HepG2 (cell line): ENCODE data around the gene DPM2. TPM values are rescaled to one million over a fixed set of nuclear protein-coding genes. Genes with fewer than 3 reads are reported as not detected.

Source experiments
- BHLHE40 ChIP-seq: IDR thresholded peaks from 2 replicates; pipeline ENCODE4 v1.6.1; 2011; ENCODE audit warnings: low read length, improper control_type of control experiment
- BRCA1 ChIP-seq: sonication (generic); formaldehyde crosslinking; IDR thresholded peaks from 2 replicates; pipeline ENCODE4 v1.4.0; 2020; ENCODE audit warnings: missing genetic modification reagents
- CENPT ChIP-seq: sonication (generic); formaldehyde crosslinking; IDR thresholded peaks from 2 replicates; pipeline ENCODE4 v1.8.0; 2022; ENCODE audit warnings: low read depth, mild to moderate bottlenecking, moderate library complexity, missing genetic modification reagents
- ETV6 ChIP-seq: sonication (generic); formaldehyde crosslinking; conservative IDR thresholded peaks from 2 replicates; pipeline ENCODE4 v1.4.0; 2020; ENCODE audit warnings: missing genetic modification reagents
- GATA4 ChIP-seq: sonication (generic); IDR thresholded peaks from 2 replicates; pipeline ENCODE4 v1.6.1; 2016; ENCODE audit warnings: antibody characterized with exemption, low read depth, borderline replicate concordance
- POLR2AphosphoS5 ChIP-seq: IDR thresholded peaks from 2 replicates; pipeline ENCODE4 v1.6.1; 2012; ENCODE audit warnings: low read depth, low read length
- SAP130 ChIP-seq: IDR thresholded peaks from 2 replicates; pipeline ENCODE4 v1.6.1; 2016; ENCODE audit warnings: low read depth
- SNAI1 ChIP-seq: sonication (generic); formaldehyde crosslinking; IDR thresholded peaks from 2 replicates; pipeline ENCODE4 v1.5.0; 2020; ENCODE audit warnings: mild to moderate bottlenecking, missing genetic modification reagents, borderline replicate concordance
- SP140L ChIP-seq: sonication (generic); formaldehyde crosslinking; IDR thresholded peaks from 2 replicates; pipeline ENCODE4 v1.4.0; 2020; ENCODE audit warnings: missing genetic modification reagents, borderline replicate concordance
- TARDBP ChIP-seq: sonication (generic); formaldehyde crosslinking; IDR thresholded peaks from 2 replicates; pipeline ENCODE4 v1.8.0; 2022; ENCODE audit warnings: mild to moderate bottlenecking, missing genetic modification reagents
- THAP11 ChIP-seq: IDR thresholded peaks from 2 replicates; pipeline ENCODE4 v1.6.1; 2016; ENCODE audit warnings: missing biosample characterization, missing genetic modification reagents
- YEATS4 ChIP-seq: sonication (generic); formaldehyde crosslinking; IDR thresholded peaks from 2 replicates; pipeline ENCODE4 v1.4.0; 2020; ENCODE audit warnings: missing genetic modification reagents, borderline replicate concordance
- ZNF350 ChIP-seq: sonication (generic); formaldehyde crosslinking; IDR thresholded peaks from 2 replicates; pipeline ENCODE4 v1.4.0; 2020; ENCODE audit warnings: mild to moderate bottlenecking, low read depth, missing genetic modification reagents, borderline replicate concordance
- ZNF563 ChIP-seq: sonication (generic); formaldehyde crosslinking; IDR thresholded peaks from 2 replicates; pipeline ENCODE4 v1.8.0; 2022; ENCODE audit warnings: mild to moderate bottlenecking, moderate library complexity, missing genetic modification reagents
- ZNF746 ChIP-seq: sonication (generic); formaldehyde crosslinking; IDR thresholded peaks from 2 replicates; pipeline ENCODE4 v1.8.0; 2022; ENCODE audit warnings: mild to moderate bottlenecking, missing genetic modification reagents
- ZNF788 ChIP-seq: sonication (generic); formaldehyde crosslinking; IDR thresholded peaks from 2 replicates; pipeline ENCODE4 v1.5.0; 2020; ENCODE audit warnings: mild to moderate bottlenecking, missing genetic modification reagents, borderline replicate concordance
- ZNF878 ChIP-seq: sonication (generic); formaldehyde crosslinking; IDR thresholded peaks from 2 replicates; pipeline ENCODE4 v1.8.1; 2023; ENCODE audit warnings: mild to moderate bottlenecking, missing genetic modification reagents, moderate library complexity
- polyA plus RNA-seq, 8 experiments: library from polyadenylated mRNA; depleted of rRNA in 3 of 8; stranded (reverse) in 7 of 8; unstranded in 1 of 8; fragments of >200 nt; fragmentation: Illumina TruSeq in 4 of 8; extraction: Trizol in 4 of 8; gene quantifications; 2 replicates each; pipeline versions ENCODE4 v1.2.1 to v1.2.3, GENCODE V29; 2011 to 2016; ENCODE audit warnings: low read depth in 4 of 8, missing spikeins in 1 of 8, mixed read lengths in 1 of 8; ENCODE audit not compliant: insufficient read depth in 1 of 8
- total RNA-seq, 5 experiments: library from RNA; depleted of rRNA; stranded (reverse); fragments of >200 nt; fragmentation: Illumina TruSeq; extraction: Trizol; gene quantifications; 2 replicates each; pipeline ENCODE4 v1.2.3, GENCODE V29; 2016; ENCODE audit warnings: low read depth in 1 of 5
- TF ChIP-seq, protein P1 (sequence below): sonication (generic); formaldehyde crosslinking; IDR thresholded peaks from 2 replicates; pipeline ENCODE4 v1.4.0; 2020; ENCODE audit warnings: mild to moderate bottlenecking, missing genetic modification reagents
- TF ChIP-seq, protein P2 (sequence below): sonication (generic); formaldehyde crosslinking; IDR thresholded peaks from 2 replicates; pipeline ENCODE4 v1.4.0; 2020; ENCODE audit warnings: mild to moderate bottlenecking, missing genetic modification reagents
- TF ChIP-seq, protein P3 (sequence below): sonication (generic); formaldehyde crosslinking; IDR thresholded peaks from 2 replicates; pipeline ENCODE4 v1.5.1; 2020; ENCODE audit warnings: missing genetic modification reagents, mild to moderate bottlenecking, borderline replicate concordance
- TF ChIP-seq, protein P4 (sequence below): sonication (generic); formaldehyde crosslinking; IDR thresholded peaks from 2 replicates; pipeline ENCODE4 v1.4.0; 2020; ENCODE audit warnings: mild to moderate bottlenecking, missing genetic modification reagents

The DPM2 gene
- total and polyA plus RNA-seq, 2 of the 13 experiments (the other 11 are each of a cell fraction or from before 2014, with no cell fraction given): 24.8 to 35.3 TPM

DNA sequence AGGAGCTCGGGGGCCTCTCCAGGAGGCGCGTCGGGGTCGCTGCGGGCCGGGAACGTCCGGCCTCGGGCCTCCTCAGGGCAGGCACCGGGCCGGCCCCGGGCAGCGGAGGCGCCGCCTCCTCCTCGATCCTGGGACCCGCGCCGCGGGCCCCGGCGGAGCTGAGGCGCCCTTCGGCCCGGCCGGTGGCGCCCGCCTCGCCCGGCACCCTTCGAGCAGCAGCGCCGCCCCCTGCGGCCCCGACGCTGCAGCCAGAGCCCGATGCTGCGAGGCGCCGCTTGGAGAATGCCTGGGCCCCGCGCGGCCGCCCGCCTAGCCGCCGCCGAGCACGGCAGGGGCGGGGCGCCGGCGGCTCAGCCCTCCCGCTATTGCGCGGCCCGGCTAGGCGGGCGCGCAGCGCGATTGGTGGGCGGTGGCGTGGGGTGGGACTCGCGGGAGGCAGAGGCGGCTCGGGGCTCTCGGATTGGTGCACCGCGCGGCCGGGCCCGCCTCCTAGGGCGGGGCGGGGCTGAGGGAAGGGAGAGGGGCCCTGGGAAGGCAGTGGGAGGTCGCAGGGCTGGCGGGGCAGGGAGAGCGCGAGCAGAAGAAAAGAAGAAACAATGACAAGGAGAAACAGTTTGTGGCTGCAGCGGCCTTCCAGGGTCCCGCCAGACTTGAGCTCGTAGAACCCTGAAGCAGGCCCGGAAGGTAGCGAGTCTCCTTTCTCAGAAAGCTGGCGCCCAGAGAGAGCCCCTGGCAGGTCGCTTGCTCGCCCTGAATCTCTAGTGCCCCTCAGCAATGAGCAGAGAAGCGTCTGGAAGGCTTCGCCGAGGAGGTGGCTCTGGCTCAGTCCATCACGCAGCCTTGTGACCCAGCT, 43.3 kb upstream of the DPM2 start, which contains the start of gene EEIG1 (continued):
- TF ChIP-seq SNAI1: no peak; the same call in 1 of the 2 replicates
- TF ChIP-seq ZNF350: no peak
- TF ChIP-seq, protein P1, sequence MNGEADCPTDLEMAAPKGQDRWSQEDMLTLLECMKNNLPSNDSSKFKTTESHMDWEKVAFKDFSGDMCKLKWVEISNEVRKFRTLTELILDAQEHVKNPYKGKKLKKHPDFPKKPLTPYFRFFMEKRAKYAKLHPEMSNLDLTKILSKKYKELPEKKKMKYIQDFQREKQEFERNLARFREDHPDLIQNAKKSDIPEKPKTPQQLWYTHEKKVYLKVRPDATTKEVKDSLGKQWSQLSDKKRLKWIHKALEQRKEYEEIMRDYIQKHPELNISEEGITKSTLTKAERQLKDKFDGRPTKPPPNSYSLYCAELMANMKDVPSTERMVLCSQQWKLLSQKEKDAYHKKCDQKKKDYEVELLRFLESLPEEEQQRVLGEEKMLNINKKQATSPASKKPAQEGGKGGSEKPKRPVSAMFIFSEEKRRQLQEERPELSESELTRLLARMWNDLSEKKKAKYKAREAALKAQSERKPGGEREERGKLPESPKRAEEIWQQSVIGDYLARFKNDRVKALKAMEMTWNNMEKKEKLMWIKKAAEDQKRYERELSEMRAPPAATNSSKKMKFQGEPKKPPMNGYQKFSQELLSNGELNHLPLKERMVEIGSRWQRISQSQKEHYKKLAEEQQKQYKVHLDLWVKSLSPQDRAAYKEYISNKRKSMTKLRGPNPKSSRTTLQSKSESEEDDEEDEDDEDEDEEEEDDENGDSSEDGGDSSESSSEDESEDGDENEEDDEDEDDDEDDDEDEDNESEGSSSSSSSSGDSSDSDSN (CRISPR knock-in tag): peak; percentile 64; the same call in 1 of the 2 replicates
- 0 out of 2 replicates have a peak, but pooled peaks have one; percentile 57 for TF ChIP-seq ZNF788 (CRISPR knock-in tag)
- TF ChIP-seq ZNF878 (CRISPR knock-in tag): 0 out of 2 replicates have a peak, but pooled peaks have one; percentile 7
- TF ChIP-seq SP140L: no peak
- no peak for TF ChIP-seq BRCA1 (CRISPR knock-in tag)
- TF ChIP-seq TARDBP (CRISPR knock-in tag): no peak
- TF ChIP-seq, protein P2, sequence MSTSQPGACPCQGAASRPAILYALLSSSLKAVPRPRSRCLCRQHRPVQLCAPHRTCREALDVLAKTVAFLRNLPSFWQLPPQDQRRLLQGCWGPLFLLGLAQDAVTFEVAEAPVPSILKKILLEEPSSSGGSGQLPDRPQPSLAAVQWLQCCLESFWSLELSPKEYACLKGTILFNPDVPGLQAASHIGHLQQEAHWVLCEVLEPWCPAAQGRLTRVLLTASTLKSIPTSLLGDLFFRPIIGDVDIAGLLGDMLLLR (CRISPR knock-in tag): 0 out of 2 replicates have a peak, but pooled peaks have one; percentile 45
- no peak for TF ChIP-seq ETV6 (CRISPR knock-in tag)
- peak; percentile 46 for TF ChIP-seq THAP11 (CRISPR knock-in tag)
- TF ChIP-seq SAP130: peak; percentile 65
- 0 out of 2 replicates have a peak, but pooled peaks have one; percentile 12 for TF ChIP-seq ZNF563 (CRISPR knock-in tag)
- no peak for TF ChIP-seq CENPT (CRISPR knock-in tag)
- TF ChIP-seq, protein P3, sequence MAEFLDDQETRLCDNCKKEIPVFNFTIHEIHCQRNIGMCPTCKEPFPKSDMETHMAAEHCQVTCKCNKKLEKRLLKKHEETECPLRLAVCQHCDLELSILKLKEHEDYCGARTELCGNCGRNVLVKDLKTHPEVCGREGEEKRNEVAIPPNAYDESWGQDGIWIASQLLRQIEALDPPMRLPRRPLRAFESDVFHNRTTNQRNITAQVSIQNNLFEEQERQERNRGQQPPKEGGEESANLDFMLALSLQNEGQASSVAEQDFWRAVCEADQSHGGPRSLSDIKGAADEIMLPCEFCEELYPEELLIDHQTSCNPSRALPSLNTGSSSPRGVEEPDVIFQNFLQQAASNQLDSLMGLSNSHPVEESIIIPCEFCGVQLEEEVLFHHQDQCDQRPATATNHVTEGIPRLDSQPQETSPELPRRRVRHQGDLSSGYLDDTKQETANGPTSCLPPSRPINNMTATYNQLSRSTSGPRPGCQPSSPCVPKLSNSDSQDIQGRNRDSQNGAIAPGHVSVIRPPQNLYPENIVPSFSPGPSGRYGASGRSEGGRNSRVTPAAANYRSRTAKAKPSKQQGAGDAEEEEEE (CRISPR knock-in tag): no peak
- TF ChIP-seq GATA4: peak; percentile 1; the same call in 1 of the 2 replicates
- peak; percentile 85 for TF ChIP-seq POLR2AphosphoS5
- peak; percentile 71; the same call in 1 of the 2 replicates for TF ChIP-seq YEATS4
- no peak for TF ChIP-seq ZNF746 (CRISPR knock-in tag)
- TF ChIP-seq, protein P4, sequence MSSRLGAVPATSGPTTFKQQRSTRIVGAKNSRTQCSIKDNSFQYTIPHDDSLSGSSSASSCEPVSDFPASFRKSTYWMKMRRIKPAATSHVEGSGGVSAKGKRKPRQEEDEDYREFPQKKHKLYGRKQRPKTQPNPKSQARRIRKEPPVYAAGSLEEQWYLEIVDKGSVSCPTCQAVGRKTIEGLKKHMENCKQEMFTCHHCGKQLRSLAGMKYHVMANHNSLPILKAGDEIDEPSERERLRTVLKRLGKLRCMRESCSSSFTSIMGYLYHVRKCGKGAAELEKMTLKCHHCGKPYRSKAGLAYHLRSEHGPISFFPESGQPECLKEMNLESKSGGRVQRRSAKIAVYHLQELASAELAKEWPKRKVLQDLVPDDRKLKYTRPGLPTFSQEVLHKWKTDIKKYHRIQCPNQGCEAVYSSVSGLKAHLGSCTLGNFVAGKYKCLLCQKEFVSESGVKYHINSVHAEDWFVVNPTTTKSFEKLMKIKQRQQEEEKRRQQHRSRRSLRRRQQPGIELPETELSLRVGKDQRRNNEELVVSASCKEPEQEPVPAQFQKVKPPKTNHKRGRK (CRISPR knock-in tag): no peak
- TF ChIP-seq BHLHE40: no peak
